ENCODE results near the gene SLC2A13.

Gene SLC2A13

DNA sequence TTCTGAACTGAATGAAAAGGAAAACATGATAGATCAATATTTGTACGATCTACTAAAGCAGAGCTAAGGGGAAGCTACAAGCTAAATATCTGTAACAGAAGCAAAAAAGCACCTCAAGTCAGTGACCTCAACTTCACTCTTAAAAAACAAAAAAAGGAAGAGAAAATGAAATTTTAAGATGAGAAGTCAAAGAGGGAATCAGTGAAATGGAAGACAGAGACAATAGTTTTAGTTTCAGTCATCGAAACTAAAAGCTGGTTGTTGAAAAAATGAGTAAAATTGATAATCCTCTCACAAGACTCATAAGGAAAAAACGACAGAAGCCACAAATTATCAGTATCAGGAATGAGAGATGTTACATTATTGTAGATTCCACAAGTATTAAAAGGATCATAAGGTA is 11.9 kb upstream of the SLC2A13 start:
- H3K4me1 Mint-ChIP-seq (ENCODE audit: low read depth), result peaks cover 15% of the 10 kb centered on the region
- H3K4me3 Mint-ChIP-seq, result no peak overlapping the region
- no peak overlapping the region for H3K27ac Mint-ChIP-seq
- peaks cover 24% of the 10 kb centered on the region for H3K27me3 Mint-ChIP-seq
- no peaks in the 10 kb centered on the region for H3K36me3 Mint-ChIP-seq (ENCODE audit: low read depth)
- H3K9me3 Mint-ChIP-seq, result no peaks in the 10 kb centered on the region

DNA sequence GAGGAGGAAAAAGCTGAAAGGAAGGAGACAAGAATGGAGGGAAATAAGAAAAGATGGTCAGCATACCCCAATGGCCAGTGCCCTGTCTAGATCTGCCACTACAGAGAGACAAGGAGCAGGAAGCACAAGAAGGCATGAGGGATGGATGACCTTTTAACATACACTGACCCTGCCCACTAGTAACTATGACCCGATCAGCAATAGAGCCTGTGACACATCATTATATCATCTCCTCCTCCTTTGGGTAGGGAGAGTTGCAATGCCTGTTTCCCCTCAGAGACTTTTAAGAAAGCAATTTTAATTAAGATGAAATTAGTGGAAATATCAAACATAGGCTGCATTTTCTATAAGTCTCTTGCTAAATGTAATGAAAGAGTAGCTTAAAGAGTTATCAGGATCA is 4.7 kb upstream of the SLC2A13 start:
- Mint-ChIP-seq H3K4me1 (ENCODE audit: low read depth) (peaks cover 28% of the 10 kb centered on the region), H3K9me3 (no peaks in the 10 kb centered on the region), H3K36me3 (ENCODE audit: low read depth) (no peaks in the 10 kb centered on the region), H3K4me3 (no peak overlapping the region), H3K27me3 (peaks cover 11% of the 10 kb centered on the region), H3K27ac (no peak overlapping the region)

DNA sequence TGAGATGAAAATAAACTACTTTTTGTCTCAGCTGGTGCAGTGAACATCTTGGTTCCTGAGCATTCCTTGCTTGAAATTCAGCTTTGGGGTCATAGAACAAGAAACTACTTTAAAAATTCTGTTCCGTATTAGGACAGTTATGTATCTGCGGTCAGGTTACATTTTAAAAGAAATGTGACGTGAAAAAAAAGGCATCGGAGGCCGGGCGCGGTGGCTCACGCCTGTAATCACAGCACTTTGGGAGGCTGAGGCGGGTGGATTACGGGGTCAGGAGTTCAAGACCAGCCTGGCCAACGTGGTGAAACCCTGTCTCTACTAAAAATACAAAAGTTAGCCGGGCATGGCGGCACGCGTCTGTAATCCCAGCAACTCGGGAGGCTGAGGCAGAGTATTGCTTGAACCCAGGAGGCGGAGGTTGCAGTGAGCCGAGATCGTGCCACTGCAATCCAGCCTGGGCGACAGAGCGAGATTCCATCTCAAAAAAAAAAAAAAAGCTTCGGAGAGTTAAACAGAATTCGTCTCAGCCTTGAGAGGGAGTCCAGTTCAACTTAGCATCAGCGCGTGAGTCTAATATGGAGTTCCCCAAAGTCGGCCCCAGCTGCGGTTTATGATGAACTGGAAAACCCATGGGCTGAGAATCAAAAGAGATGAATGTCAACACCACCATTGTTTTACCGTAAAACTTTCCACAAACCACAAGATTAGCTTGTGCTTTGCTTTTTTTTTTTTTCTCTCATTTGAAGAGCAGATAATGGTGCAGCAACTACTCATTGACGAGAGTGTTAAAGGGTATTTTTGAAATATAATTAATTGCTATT is 2.1 kb upstream of the SLC2A13 start:
- H3K27ac Mint-ChIP-seq, result peak overlapping the region; percentile 74
- peaks cover 46% of the 10 kb centered on the region for H3K4me1 Mint-ChIP-seq (ENCODE audit: low read depth)
- H3K36me3 Mint-ChIP-seq (ENCODE audit: low read depth), result no peaks in the 10 kb centered on the region
- no peaks in the 10 kb centered on the region for H3K9me3 Mint-ChIP-seq
- peak overlapping the region; percentile 79 for H3K4me3 Mint-ChIP-seq
- H3K27me3 Mint-ChIP-seq, result peaks cover 16% of the 10 kb centered on the region

DNA sequence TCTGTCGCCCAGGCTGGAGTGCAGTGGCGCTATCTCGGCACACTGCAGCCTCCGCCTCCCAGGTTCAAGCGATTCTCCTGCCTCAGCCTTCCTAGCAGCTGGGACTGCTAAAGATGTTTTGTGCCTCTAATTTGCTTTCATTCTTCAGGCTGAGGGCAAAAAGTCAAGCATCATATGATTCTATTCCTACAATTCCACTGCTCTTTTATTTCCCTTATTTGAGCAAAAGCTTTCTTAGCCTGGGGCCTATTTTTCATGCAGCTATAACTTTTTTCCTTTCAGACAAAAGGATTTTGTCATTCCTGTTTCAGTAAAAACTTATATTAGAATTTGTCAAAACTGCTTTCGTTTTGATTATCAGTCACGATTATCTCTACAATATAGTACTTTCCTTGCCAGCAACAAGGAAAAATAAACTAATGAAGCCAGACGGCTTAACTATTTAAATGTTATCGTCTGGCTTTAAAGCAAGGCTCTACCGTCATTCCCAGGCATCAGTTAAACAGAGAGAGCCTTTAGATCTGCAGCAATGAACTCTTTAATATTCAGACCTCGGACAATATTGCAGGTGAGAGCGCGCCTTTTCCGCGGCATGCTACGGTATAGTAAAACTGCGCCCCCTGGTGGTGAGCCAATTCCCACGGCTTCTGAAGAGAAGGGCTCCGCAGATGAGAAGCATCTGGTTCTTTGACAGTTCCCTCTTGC is 1.4 kb upstream of the SLC2A13 start:
- peaks cover 16% of the 10 kb centered on the region for H3K27me3 Mint-ChIP-seq
- H3K27ac Mint-ChIP-seq, result no peak overlapping the region
- H3K36me3 Mint-ChIP-seq (ENCODE audit: low read depth), result no peaks in the 10 kb centered on the region
- peak overlapping the region; percentile 79 for H3K4me3 Mint-ChIP-seq
- no peaks in the 10 kb centered on the region for H3K9me3 Mint-ChIP-seq
- peaks cover 47% of the 10 kb centered on the region for H3K4me1 Mint-ChIP-seq (ENCODE audit: low read depth)

DNA sequence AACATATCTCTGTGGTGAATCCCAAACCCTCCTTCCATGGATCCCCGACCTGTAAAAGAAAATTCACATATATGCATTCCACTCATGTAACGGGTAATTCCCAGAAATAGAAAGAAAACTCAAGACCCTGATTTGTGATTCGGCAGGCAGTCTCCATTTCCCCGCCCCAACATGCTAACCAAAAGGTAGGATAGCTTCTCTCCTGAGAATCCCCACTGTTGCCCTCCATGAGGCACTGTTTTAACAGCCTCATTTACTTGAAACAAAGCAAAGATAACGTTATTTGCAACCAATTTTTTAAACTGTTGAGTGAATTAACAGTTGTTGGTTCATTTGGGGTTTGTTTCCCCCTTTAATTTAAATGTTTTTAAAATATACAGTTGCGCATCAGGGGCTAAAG is 774 bp upstream of the SLC2A13 start:
- H3K27ac Mint-ChIP-seq, result no peak overlapping the region
- H3K36me3 Mint-ChIP-seq (ENCODE audit: low read depth), result no peaks in the 10 kb centered on the region
- peaks cover 16% of the 10 kb centered on the region for H3K27me3 Mint-ChIP-seq
- no peaks in the 10 kb centered on the region for H3K9me3 Mint-ChIP-seq
- H3K4me1 Mint-ChIP-seq (ENCODE audit: low read depth), result peaks cover 47% of the 10 kb centered on the region
- peak overlapping the region; percentile 76 for H3K4me3 Mint-ChIP-seq

DNA sequence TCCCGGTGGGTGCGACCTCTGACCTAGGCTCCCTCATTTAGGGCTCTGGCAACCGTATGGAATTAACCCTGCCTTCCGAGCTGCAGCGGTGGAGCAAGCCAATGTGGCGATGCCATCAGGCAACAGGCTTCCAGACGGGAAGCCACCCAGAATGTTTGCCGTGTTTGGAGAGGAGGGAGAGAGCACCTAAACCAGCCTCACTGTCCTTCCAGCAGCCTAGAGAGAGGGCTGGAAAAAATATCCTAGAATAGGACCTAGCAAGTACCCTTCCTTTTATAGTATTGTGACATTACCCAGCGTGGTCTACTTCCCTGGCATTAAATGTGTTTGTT is 287 bp upstream of the SLC2A13 start:
- H3K27ac Mint-ChIP-seq, result peak overlapping the region; percentile 67

DNA sequence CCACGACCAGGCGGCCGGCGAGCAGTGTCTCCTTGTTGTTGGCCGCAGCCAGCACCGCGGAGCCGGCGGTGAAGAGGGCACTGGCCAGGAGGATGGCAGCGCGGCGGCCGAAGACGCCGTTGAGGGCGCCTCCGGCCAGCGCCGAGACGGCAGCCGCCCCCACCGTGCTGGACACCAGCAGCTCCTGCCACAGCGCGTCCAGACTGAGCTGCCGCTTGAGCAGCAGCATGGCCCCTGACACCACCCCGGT is 691 bp downstream of the SLC2A13 start:
- H3K27me3 Mint-ChIP-seq, result peaks cover 16% of the 10 kb centered on the region
- peaks cover 43% of the 10 kb centered on the region for H3K4me1 Mint-ChIP-seq (ENCODE audit: low read depth)
- peaks cover 5% of the 10 kb centered on the region for H3K36me3 Mint-ChIP-seq (ENCODE audit: low read depth)
- no peaks in the 10 kb centered on the region for H3K9me3 Mint-ChIP-seq
- peak overlapping the region; percentile 79 for H3K4me3 Mint-ChIP-seq
- H3K27ac Mint-ChIP-seq, result no peak overlapping the region

More for the DNA sequence above, 287 bp upstream of the SLC2A13 start:
- Mint-ChIP-seq H3K4me1 (ENCODE audit: low read depth) (peaks cover 47% of the 10 kb centered on the region), H3K9me3 (no peaks in the 10 kb centered on the region), H3K36me3 (ENCODE audit: low read depth) (peaks cover under 1% of the 10 kb centered on the region), H3K27me3 (peaks cover 16% of the 10 kb centered on the region), H3K4me3 (peak overlapping the region; percentile 76)

DNA sequence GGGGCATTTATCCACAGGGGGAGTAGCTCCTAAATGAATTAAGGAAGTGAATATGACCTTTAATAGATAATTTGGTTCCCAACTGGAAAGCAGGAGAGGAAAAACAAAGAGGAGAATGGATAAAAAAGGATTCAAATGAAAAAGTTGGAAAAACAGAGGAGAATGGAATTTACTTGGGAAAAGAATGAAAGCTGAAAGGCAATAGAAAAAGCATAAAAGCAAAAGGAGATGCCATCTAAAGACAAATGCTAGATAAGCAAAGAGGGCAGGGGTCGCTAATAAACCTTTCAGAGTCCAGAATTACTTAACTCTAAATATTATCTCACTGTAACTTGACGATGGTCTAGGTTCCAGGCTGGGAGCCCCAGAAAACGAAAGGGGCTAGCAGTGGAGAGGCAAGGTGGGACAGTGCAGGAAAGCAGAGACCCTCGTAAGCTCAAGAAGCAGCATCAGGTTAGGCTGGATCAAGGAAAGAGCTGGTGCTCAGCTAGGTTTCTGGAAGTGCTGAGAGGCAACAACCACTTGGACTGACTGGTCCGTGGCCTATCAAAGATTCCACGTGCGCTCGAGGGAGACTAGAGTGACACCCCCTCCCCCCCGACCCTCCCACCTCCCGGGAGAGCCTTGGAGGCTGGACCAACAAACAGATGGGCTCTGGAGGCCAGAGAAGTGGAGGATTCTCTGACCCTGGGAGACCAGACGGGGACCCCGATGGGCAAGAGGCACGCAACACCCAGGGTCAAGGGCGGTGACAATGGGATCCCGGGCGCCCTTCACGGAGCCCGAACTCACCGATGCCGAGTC is 1.2 kb downstream of the SLC2A13 start:
- Mint-ChIP-seq H3K36me3 (ENCODE audit: low read depth) (peaks cover 5% of the 10 kb centered on the region), H3K27ac (no peak overlapping the region), H3K9me3 (no peaks in the 10 kb centered on the region), H3K27me3 (peaks cover 16% of the 10 kb centered on the region), H3K4me3 (peak overlapping the region; percentile 79), H3K4me1 (ENCODE audit: low read depth) (peaks cover 43% of the 10 kb centered on the region)

DNA sequence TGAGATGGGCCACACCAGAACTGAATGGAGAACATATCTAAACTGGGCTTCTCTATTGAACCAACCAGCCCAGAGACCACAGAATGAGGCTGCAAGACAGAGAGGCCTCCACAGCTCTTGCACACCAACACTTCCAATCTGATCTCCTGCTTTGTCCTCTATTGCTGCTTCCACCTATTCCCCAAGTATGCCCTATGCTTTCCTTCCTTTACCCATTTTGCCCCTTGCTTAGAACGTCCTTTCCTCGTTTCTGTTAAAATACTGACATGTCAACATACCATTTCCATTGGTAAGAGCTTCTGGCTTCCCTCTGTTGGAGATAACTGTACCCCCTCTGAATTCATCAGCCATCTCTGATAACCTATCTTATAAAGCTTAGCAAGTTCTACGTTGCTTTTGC is 2.8 kb downstream of the SLC2A13 start:
- H3K27ac Mint-ChIP-seq, result no peak overlapping the region
- H3K36me3 Mint-ChIP-seq (ENCODE audit: low read depth), result peaks cover 12% of the 10 kb centered on the region
- H3K9me3 Mint-ChIP-seq, result no peaks in the 10 kb centered on the region
- peaks cover 39% of the 10 kb centered on the region for H3K4me1 Mint-ChIP-seq (ENCODE audit: low read depth)
- H3K27me3 Mint-ChIP-seq, result peaks cover 10% of the 10 kb centered on the region
- H3K4me3 Mint-ChIP-seq, result peak overlapping the region; percentile 79

DNA sequence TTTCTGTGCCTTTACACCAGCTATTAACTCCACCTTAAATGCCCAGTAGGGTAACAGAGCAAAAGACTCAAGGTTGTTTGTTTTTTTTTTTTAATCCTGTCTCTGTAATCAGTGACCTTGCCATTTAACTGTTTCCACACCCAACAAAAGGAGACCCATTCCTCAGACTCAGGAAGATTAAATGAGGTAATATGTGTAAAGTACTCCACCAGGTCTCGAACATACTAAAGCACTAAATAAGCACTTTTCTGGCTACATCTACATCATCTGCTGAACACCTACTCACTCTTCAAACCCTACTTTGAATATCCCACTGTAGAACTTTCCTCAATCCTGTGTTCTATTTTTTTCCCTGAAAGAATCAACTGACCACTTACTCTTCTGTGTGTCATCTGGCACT is 4.1 kb downstream of the SLC2A13 start:
- H3K4me3 Mint-ChIP-seq, result no peak overlapping the region
- no peaks in the 10 kb centered on the region for H3K9me3 Mint-ChIP-seq
- peaks cover 26% of the 10 kb centered on the region for H3K4me1 Mint-ChIP-seq (ENCODE audit: low read depth)
- no peak overlapping the region for H3K27ac Mint-ChIP-seq
- H3K36me3 Mint-ChIP-seq (ENCODE audit: low read depth), result peaks cover 14% of the 10 kb centered on the region
- peaks cover 10% of the 10 kb centered on the region for H3K27me3 Mint-ChIP-seq

DNA sequence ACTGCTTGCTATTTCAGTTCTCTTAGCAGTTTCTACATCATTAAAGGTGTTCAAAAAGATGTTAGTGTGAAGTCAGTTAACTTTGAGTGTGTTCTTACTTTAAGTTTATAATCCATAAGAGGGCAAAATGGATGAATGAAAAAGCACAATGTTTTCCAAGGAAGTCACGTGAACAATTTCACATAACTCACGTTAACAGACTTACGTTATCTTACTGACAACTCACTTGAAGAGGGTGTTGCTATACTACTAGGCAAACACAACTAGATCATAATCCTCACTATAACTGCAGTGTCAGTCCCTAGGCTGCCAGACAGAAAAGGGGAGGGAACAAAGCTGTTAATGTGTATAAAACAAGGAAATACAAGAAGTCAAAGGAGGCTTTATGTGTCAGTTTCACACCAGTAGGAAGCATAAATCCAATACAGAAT is 6.4 kb downstream of the SLC2A13 start:
- Mint-ChIP-seq H3K4me3 (no peak overlapping the region), H3K36me3 (ENCODE audit: low read depth) (peaks cover 14% of the 10 kb centered on the region), H3K27me3 (peaks cover 4% of the 10 kb centered on the region), H3K27ac (no peak overlapping the region), H3K4me1 (ENCODE audit: low read depth) (peaks cover 15% of the 10 kb centered on the region), H3K9me3 (no peaks in the 10 kb centered on the region)

DNA sequence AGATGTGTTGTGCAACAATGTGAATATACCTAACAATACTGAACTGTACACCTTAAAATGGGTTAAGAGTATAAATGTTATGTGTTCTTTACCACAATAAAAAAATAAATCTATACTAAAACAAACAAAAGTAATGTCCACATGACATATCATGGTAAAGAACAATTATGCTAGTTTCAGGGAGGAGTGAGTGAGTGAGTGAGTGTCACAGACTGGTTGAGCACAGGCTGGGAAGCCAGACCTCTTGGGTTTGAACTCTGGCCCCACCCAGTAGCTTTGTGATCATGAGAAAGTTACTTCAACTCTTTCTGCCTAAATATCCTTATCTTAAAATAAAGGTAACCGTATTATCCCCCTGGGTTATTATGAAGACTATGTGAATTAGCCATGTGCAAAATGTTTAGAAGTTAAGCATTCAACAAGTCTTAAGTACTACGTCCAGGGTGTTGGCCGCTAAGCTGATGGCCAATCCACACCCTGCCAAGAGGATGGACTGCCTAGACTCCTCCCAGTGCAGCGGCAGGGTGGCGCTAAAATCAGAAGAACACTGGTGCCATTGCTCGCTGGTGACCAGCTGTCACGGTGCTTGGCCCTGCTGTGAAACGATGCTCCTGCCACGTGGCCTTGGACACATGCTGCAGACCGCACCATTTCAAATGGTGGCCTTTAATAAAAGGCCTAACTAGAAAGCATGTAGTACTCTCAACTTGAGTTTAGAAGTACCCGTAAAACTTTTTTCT is 7.3 kb downstream of the SLC2A13 start:
- peaks cover 14% of the 10 kb centered on the region for H3K36me3 Mint-ChIP-seq (ENCODE audit: low read depth)
- no peak overlapping the region for H3K27ac Mint-ChIP-seq
- H3K4me3 Mint-ChIP-seq, result no peak overlapping the region
- no peaks in the 10 kb centered on the region for H3K27me3 Mint-ChIP-seq
- H3K9me3 Mint-ChIP-seq, result no peaks in the 10 kb centered on the region
- H3K4me1 Mint-ChIP-seq (ENCODE audit: low read depth), result peaks cover 7% of the 10 kb centered on the region

DNA sequence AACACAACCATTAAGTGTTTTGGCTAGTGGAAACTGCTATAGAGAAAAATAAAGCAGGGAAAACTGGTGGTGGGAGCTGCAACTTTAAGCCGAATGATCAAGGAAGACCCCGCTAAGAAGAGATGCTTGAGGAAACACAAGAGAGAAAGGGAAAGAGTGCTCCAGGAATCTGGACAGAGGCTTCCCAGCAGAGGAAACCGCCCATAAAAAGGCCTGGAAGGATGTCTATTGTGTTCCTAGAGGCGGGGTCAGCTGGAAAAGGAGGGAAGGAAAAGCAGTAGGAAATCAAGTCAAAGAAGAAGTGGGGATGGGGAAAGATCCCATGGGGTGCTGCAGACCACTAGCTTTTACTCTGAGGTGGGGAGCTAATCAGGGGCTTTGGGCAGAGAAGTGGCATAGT is 12.4 kb downstream of the SLC2A13 start:
- H3K4me3 Mint-ChIP-seq, result no peak overlapping the region
- no peak overlapping the region for H3K27ac Mint-ChIP-seq
- no peaks in the 10 kb centered on the region for H3K4me1 Mint-ChIP-seq (ENCODE audit: low read depth)
- no peaks in the 10 kb centered on the region for H3K9me3 Mint-ChIP-seq
- H3K36me3 Mint-ChIP-seq (ENCODE audit: low read depth), result peaks cover 9% of the 10 kb centered on the region
- H3K27me3 Mint-ChIP-seq, result no peaks in the 10 kb centered on the region

DNA sequence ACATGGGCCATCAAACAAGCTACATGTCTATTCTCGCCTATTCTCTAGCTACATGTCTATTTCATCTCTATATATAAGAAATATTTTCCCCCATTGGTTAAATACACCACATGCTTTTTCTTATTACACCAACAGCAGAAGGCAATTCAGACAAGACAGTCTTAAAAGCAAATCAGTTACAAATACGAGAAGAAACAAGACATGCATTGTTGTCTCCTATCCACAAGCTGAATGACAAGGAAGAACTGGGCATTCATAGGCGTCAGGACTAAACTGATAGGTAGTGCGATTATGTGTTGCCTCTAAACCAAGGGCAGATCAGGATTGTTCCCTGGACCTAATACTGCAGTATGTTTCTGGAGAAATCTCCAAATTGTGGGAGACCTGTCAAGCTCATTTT is 19.4 kb downstream of the SLC2A13 start:
- Mint-ChIP-seq H3K27ac (no peak overlapping the region), H3K36me3 (ENCODE audit: low read depth) (peaks cover 1% of the 10 kb centered on the region), H3K27me3 (no peaks in the 10 kb centered on the region), H3K9me3 (no peaks in the 10 kb centered on the region), H3K4me1 (ENCODE audit: low read depth) (no peaks in the 10 kb centered on the region), H3K4me3 (no peak overlapping the region)

DNA sequence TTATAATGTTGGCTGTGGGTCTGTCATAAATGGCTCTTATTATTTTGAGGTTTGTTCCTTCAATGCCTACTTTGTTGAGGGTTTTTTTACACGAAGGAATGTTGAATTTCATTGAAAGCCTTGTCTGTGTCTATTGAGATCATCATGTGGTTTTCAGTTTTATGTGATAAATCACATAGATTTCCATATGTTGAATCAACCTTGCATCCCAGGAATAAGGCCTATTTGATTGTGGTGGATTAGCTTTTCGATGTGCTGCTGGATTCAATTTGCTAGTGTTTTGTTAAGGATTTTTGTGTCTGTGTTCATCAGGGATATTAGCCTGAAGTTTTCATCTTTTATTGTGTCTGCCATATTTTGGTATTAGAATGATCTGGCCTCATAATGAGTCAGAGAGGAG is 27.6 kb downstream of the SLC2A13 start:
- Mint-ChIP-seq H3K9me3 (peaks cover 18% of the 10 kb centered on the region), H3K4me1 (ENCODE audit: low read depth) (no peaks in the 10 kb centered on the region), H3K27ac (no peak overlapping the region), H3K4me3 (no peak overlapping the region), H3K27me3 (no peaks in the 10 kb centered on the region), H3K36me3 (ENCODE audit: low read depth) (peaks cover 4% of the 10 kb centered on the region)
